ENCODE data around the gene ZNF784. TPM values are rescaled to one million over a fixed set of nuclear protein-coding genes. Genes with fewer than 3 reads are reported as not detected.
A peak's percentile ranks its signal among the peaks of the same experiment; 100 is the strongest.

The ZNF784 gene
- total RNA-seq, 2 donors from 2014 or later = 7.2 to 10.7 TPM

DNA sequence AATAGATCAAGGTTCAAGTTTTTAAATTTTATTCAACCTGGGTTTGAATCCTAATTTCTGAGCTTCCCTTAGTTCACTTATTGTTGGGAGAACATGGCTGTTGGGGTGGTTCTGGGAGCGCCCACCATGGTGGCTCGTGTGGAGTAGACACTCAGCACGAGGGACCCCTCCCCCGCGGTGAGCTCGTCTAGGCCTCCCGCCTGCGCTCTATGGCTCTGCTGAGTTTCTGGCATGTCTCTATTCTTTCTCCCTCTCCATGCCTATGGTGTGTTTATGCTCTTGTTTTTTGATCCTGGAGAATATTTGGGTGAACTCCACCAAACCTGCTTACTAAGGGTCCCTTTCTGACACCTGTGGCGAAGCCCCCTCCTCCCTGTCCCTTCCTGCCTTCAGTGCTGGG, 49.1 kb upstream of the ZNF784 start:
- peak overlapping the region; percentile 92 for H3K27ac Mint-ChIP-seq
- no peak for DNase-seq
- H3K4me3 ChIP-seq (ENCODE audit: low read length) = no peak overlapping the region
- H3K9ac ChIP-seq (ENCODE audit: extremely low read depth, low read length, poor library complexity, severe bottlenecking) = no peak overlapping the region
- H3K9me3 ChIP-seq (ENCODE audit: control insufficient read depth, low read length) = no peaks in the 10 kb centered on the region
- peaks cover 54% of the 10 kb centered on the region for H3K36me3 Mint-ChIP-seq (ENCODE audit: low read depth)
- TF ChIP-seq, protein P1, sequence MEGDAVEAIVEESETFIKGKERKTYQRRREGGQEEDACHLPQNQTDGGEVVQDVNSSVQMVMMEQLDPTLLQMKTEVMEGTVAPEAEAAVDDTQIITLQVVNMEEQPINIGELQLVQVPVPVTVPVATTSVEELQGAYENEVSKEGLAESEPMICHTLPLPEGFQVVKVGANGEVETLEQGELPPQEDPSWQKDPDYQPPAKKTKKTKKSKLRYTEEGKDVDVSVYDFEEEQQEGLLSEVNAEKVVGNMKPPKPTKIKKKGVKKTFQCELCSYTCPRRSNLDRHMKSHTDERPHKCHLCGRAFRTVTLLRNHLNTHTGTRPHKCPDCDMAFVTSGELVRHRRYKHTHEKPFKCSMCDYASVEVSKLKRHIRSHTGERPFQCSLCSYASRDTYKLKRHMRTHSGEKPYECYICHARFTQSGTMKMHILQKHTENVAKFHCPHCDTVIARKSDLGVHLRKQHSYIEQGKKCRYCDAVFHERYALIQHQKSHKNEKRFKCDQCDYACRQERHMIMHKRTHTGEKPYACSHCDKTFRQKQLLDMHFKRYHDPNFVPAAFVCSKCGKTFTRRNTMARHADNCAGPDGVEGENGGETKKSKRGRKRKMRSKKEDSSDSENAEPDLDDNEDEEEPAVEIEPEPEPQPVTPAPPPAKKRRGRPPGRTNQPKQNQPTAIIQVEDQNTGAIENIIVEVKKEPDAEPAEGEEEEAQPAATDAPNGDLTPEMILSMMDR (conservative IDR thresholded peaks at IDR 0.05) = no peak
- peak overlapping the region; percentile 90 for H3K4me3 Mint-ChIP-seq
- peaks cover 3% of the 10 kb centered on the region for H3K4me1 ChIP-seq (ENCODE audit: control insufficient read depth, insufficient read depth, low read length)
- no peaks in the 10 kb centered on the region for H3K27me3 Mint-ChIP-seq (ENCODE audit: insufficient read depth)
- no peaks in the 10 kb centered on the region for H3K27me3 ChIP-seq (ENCODE audit: control insufficient read depth, insufficient read depth, low read length, poor library complexity, severe bottlenecking)
- peaks cover 41% of the 10 kb centered on the region for H3K36me3 ChIP-seq (ENCODE audit: control insufficient read depth, insufficient read depth, low read length)
- H3K4me1 Mint-ChIP-seq = peaks cover 37% of the 10 kb centered on the region
- H3K27ac ChIP-seq (ENCODE audit: low read depth, low read length) = no peak overlapping the region
- WGBS, 2 experiments (ENCODE audit: insufficient coverage in 1 of 2, insufficient read length in 1 of 2) = 82 to 92% methylated on average over 3 to 9 of the region's 9 CpGs
- no peaks in the 10 kb centered on the region for H3K9me3 Mint-ChIP-seq

DNA sequence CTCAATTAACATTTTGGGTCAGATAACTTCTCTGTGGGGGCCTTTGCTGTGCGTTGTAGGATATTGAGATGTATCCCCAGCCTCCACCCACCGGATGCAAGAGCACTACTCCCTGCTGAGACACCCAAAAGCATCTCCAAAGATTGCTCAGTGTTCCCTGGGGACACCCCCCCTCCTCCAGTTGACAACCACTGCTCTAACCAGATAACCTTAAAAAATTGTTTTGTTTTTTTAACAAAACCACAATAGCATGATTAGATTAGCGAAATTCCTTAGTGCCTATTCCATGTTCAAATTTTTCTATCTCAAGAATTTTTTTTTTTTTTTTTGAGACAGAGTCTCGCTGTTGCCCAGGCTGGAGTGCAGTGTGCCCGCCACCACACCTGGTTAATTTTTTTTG, 48.1 kb upstream of the ZNF784 start:
- H3K4me3 Mint-ChIP-seq = no peak overlapping the region
- no peak overlapping the region for H3K9ac ChIP-seq (ENCODE audit: extremely low read depth, low read length, poor library complexity, severe bottlenecking)
- no peaks in the 10 kb centered on the region for H3K9me3 ChIP-seq (ENCODE audit: control insufficient read depth, low read length)
- no peak overlapping the region for H3K4me3 ChIP-seq (ENCODE audit: low read length)
- H3K27ac Mint-ChIP-seq = peak overlapping the region; percentile 66
- peaks cover 43% of the 10 kb centered on the region for H3K36me3 ChIP-seq (ENCODE audit: control insufficient read depth, insufficient read depth, low read length)
- DNase-seq = no peak
- peaks cover 32% of the 10 kb centered on the region for H3K4me1 Mint-ChIP-seq
- WGBS, 2 experiments (ENCODE audit: insufficient coverage in 1 of 2, insufficient read length in 1 of 2) = 98 to 100% methylated on average over 1 to 5 of the region's 5 CpGs
- no peaks in the 10 kb centered on the region for H3K27me3 Mint-ChIP-seq (ENCODE audit: insufficient read depth)
- H3K4me1 ChIP-seq (ENCODE audit: control insufficient read depth, insufficient read depth, low read length) = peaks cover 3% of the 10 kb centered on the region
- H3K27ac ChIP-seq (ENCODE audit: low read depth, low read length) = no peak overlapping the region
- H3K27me3 ChIP-seq (ENCODE audit: control insufficient read depth, insufficient read depth, low read length, poor library complexity, severe bottlenecking) = no peaks in the 10 kb centered on the region
- H3K9me3 Mint-ChIP-seq = no peaks in the 10 kb centered on the region
- H3K36me3 Mint-ChIP-seq (ENCODE audit: low read depth) = peaks cover 54% of the 10 kb centered on the region
- TF ChIP-seq, protein P1 (conservative IDR thresholded peaks at IDR 0.05) = no peak

DNA sequence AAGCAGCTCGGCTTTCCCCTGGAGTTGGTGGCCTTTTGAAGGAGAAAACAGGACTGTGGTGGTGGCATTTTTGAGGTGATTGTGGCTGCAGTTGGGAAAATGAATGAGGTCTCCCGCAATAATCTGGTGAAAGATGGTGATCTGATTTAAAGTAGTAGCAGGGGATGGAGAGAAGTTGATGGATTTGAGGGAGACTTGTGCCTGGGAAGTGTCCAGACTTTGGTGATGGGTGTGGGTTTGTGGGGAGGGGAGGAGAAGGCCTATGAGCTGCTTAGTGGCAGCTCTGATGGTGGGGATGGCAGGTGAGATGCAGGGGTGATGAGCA, 46.6 kb upstream of the ZNF784 start:
- Histone ChIP-seq H3K27me3 (ENCODE audit: control insufficient read depth, insufficient read depth, low read length, poor library complexity, severe bottlenecking) (no peaks in the 10 kb centered on the region), H3K27ac (ENCODE audit: low read depth, low read length) (no peak overlapping the region), H3K4me1 (ENCODE audit: control insufficient read depth, insufficient read depth, low read length) (peaks cover 3% of the 10 kb centered on the region), H3K9me3 (ENCODE audit: control insufficient read depth, low read length) (no peaks in the 10 kb centered on the region), H3K36me3 (ENCODE audit: control insufficient read depth, insufficient read depth, low read length) (peaks cover 57% of the 10 kb centered on the region), H3K9ac (ENCODE audit: extremely low read depth, low read length, poor library complexity, severe bottlenecking) (no peak overlapping the region), H3K4me3 (ENCODE audit: low read length) (no peak overlapping the region)
- Mint-ChIP-seq H3K9me3 (no peaks in the 10 kb centered on the region), H3K4me3 (no peak overlapping the region), H3K36me3 (ENCODE audit: low read depth) (peaks cover 66% of the 10 kb centered on the region), H3K27ac (peak overlapping the region; percentile 81), H3K27me3 (ENCODE audit: insufficient read depth) (no peaks in the 10 kb centered on the region), H3K4me1 (peaks cover 19% of the 10 kb centered on the region)
- 79 to 88% methylated on average over 2 of the region's 2 CpGs for WGBS, 2 experiments (ENCODE audit: insufficient coverage in 1 of 2, insufficient read length in 1 of 2)
- no peak for DNase-seq
- TF ChIP-seq, protein P1 (conservative IDR thresholded peaks at IDR 0.05) = no peak

All from endodermal cell (in vitro differentiated cells).